Keratinocyte (primary cell): ENCODE data around the gene GPN1. TPM values are rescaled to one million over a fixed set of nuclear protein-coding genes. Genes with fewer than 3 reads are reported as not detected.

ENCODE experiments used
- DNase-seq: peaks from one replicate; pipeline ENCODE4 v3.0.0-alpha.2; 2011; ENCODE audit warnings: low read depth, missing footprints, low spot score
- FAIRE-seq: peaks from 2 replicates; lab custom pipeline; 2011; peaks lifted over from hg19 to GRCh38; lab: Jason Lieb, UNC
- H2AFZ ChIP-seq: 2 replicates; pipeline ENCODE4 v1.6.0; 2012; ENCODE audit warnings: low read length, control low read depth, inconsistent platforms; ENCODE audit not compliant: control insufficient read depth
- H3K27ac ChIP-seq: 2 replicates; pipeline ENCODE4 v1.5.1; 2011; ENCODE audit warnings: low read length; ENCODE audit not compliant: control insufficient read depth, insufficient read depth
- H3K27me3 ChIP-seq: 3 replicates; pipeline ENCODE4 v1.6.0; 2011; ENCODE audit warnings: low read length; ENCODE audit not compliant: control insufficient read depth, insufficient read depth; ENCODE audit errors: extremely low read depth
- H3K36me3 ChIP-seq, 2 experiments: 2 replicates in 1 of 2; 3 replicates in 1 of 2; pipeline ENCODE4 v1.5.1; 2011; ENCODE audit warnings: low read length in 2 of 2, mild to moderate bottlenecking in 1 of 2; ENCODE audit not compliant: control insufficient read depth in 2 of 2, insufficient read depth in 2 of 2; ENCODE audit errors: extremely low read depth in 1 of 2
- H3K4me1 ChIP-seq: 3 replicates; pipeline ENCODE4 v1.5.1; 2011; ENCODE audit warnings: low read length; ENCODE audit not compliant: control insufficient read depth, insufficient read depth; ENCODE audit errors: extremely low read depth
- H3K4me2 ChIP-seq: 3 replicates; pipeline ENCODE4 v1.6.0; 2011; ENCODE audit warnings: low read depth, low read length; ENCODE audit not compliant: control insufficient read depth, insufficient read depth; ENCODE audit errors: extremely low read depth
- H3K4me3 ChIP-seq, 3 experiments: fragments of 200-600 bp in 1 of 3; sonication (generic) in 1 of 3; 2 replicates in 2 of 3; 3 replicates in 1 of 3; pipeline ENCODE4 v1.5.1; 2011 to 2016; ENCODE audit warnings: low read length in 3 of 3, mild to moderate bottlenecking in 3 of 3, control low read depth in 2 of 3, inconsistent platforms in 1 of 3, low read depth in 1 of 3, mixed read lengths in 1 of 3, mixed run types in 1 of 3, moderate library complexity in 1 of 3; ENCODE audit not compliant: control insufficient read depth in 2 of 3, insufficient read depth in 2 of 3; ENCODE audit errors: extremely low read depth in 1 of 3
- H3K79me2 ChIP-seq: 2 replicates; pipeline ENCODE4 v1.6.0; 2012; ENCODE audit warnings: low read length; ENCODE audit not compliant: control insufficient read depth, insufficient read depth
- H3K9ac ChIP-seq: 3 replicates; pipeline ENCODE4 v1.6.0; 2011; ENCODE audit warnings: low read length; ENCODE audit not compliant: control insufficient read depth, insufficient read depth; ENCODE audit errors: extremely low read depth
- H3K9me1 ChIP-seq: 3 replicates; pipeline ENCODE4 v1.6.0; 2011; ENCODE audit warnings: low read length; ENCODE audit not compliant: control insufficient read depth, insufficient read depth; ENCODE audit errors: extremely low read depth
- H3K9me3 ChIP-seq: 2 replicates; pipeline ENCODE4 v1.5.1; 2012; ENCODE audit warnings: low read depth, low read length; ENCODE audit not compliant: control insufficient read depth
- H4K20me1 ChIP-seq: 3 replicates; pipeline ENCODE4 v1.6.0; 2011; ENCODE audit warnings: low read length; ENCODE audit not compliant: control insufficient read depth, insufficient read depth; ENCODE audit errors: extremely low read depth
- CTCF ChIP-seq, 3 experiments: IDR thresholded peaks in 1 of 3; conservative IDR thresholded peaks in 1 of 3; optimal IDR thresholded peaks in 1 of 3; 2 replicates in 2 of 3; 3 replicates in 1 of 3; pipeline versions ENCODE3 to v1.5.1; 2011; ENCODE audit warnings: low read length in 3 of 3, mild to moderate bottlenecking in 3 of 3, moderate library complexity in 2 of 3, control low read depth in 1 of 3, inconsistent platforms in 1 of 3; ENCODE audit not compliant: insufficient read depth in 2 of 3; ENCODE audit errors: extremely low read depth in 1 of 3
- EZH2 ChIP-seq: IDR thresholded peaks from one replicate; pipeline ENCODE4 v1.6.1; 2012; ENCODE audit warnings: inconsistent platforms, mild to moderate bottlenecking, low read length, moderate library complexity
- dilution Hi-C: fragments of 300-500 bp; cut with MboI; formaldehyde crosslinking; loops from one replicate; pipeline ENCODE4 v1.7.0; 2020; ENCODE audit warnings: low sequenced_read_pairs; ENCODE audit not compliant: extremely low pct_ligation_motif_present
- polyA plus RNA-seq, 5 experiments: library from polyadenylated mRNA; depleted of rRNA in 3 of 5; stranded (reverse) in 3 of 5; stranded (forward) in 1 of 5; unstranded in 1 of 5; fragments of >200 nt; gene quantifications; 1 replicate in 1 of 5; 2 replicates in 3 of 5; 3 replicates in 1 of 5; pipeline versions ENCODE4 v1.2.1 to v1.2.3, GENCODE V29; 2011 to 2012; ENCODE audit warnings: missing spikeins in 2 of 5, low read depth in 1 of 5, low replicate concordance in 1 of 5

Gene GPN1
- polyA plus RNA-seq, 1 donor (not counting 4 experiments of a cell fraction or from before 2014, with no cell fraction given): 103 TPM

- Histone ChIP-seq H3K36me3 (peaks cover 8 to 19% of the 10 kb centered on the region in 2 experiments), H3K79me2 (no peaks in the 10 kb centered on the region), H3K4me2 (no peak overlapping the region), H3K4me3 (no peak overlapping the region), H4K20me1 (no peaks in the 10 kb centered on the region), H3K9me3 (no peaks in the 10 kb centered on the region), H3K27me3 (no peaks in the 10 kb centered on the region), H3K27ac (no peak overlapping the region), H3K9ac (no peak overlapping the region), H3K4me1 (no peaks in the 10 kb centered on the region), H2AFZ (no peak overlapping the region), H3K9me1 (no peaks in the 10 kb centered on the region)
- DNase-seq (no peak), FAIRE-seq (no peak)
- TF ChIP-seq CTCF (optimal IDR thresholded peaks at IDR 0.05 in 1 of 3, IDR thresholded peaks at IDR 0.05 in 1 of 3, conservative IDR thresholded peaks at IDR 0.05 in 1 of 3; ENCODE audit: extremely low read depth in 1 of 3, insufficient read depth in 2 of 3, low read length in 3 of 3) (no peak), EZH2 (no peak)
- dilution Hi-C loops: no loop called here
Observed at GRCh38 chr2:27613985-27614384, 14.9 kb upstream of the GPN1 start.

- H3K4me3 ChIP-seq: no peak overlapping the region
- no peak for DNase-seq
- H3K4me1 ChIP-seq: no peaks in the 10 kb centered on the region
- H3K4me2 ChIP-seq: no peak overlapping the region
- no peaks in the 10 kb centered on the region for H4K20me1 ChIP-seq
- no peaks in the 10 kb centered on the region for H3K9me1 ChIP-seq
- no peaks in the 10 kb centered on the region for H3K27me3 ChIP-seq
- TF ChIP-seq CTCF (optimal IDR thresholded peaks at IDR 0.05 in 1 of 3, IDR thresholded peaks at IDR 0.05 in 1 of 3, conservative IDR thresholded peaks at IDR 0.05 in 1 of 3; ENCODE audit: extremely low read depth in 1 of 3, insufficient read depth in 2 of 3, low read length in 3 of 3) (no peak), EZH2 (no peak)
- H3K36me3 ChIP-seq: peaks cover 8 to 19% of the 10 kb centered on the region in 2 experiments
- no peak overlapping the region for H3K9ac ChIP-seq
- dilution Hi-C loops: no loop called here
- H3K79me2 ChIP-seq: no peaks in the 10 kb centered on the region
- no peak overlapping the region for H3K27ac ChIP-seq
- no peaks in the 10 kb centered on the region for H3K9me3 ChIP-seq
- FAIRE-seq: no peak
- no peak overlapping the region for H2AFZ ChIP-seq
Observed at GRCh38 chr2:27615316-27615715, 13.5 kb upstream of the GPN1 start.
